NCI-H446 treated with DMSO at 0.1 percent for 48 hours (cell line): Measurements from ENCODE around the gene KCNJ12.
"Not testable (repeated sequence)": the region's sequence is repeated elsewhere in the genome, so short reads cannot be mapped to it uniquely, and the experiment has no call there.

ENCODE experiments used
- DNase-seq: peaks from one replicate; lab custom pipeline; 2025; lab: John Stamatoyannopoulos, UW

KCNJ12 gene

DNA sequence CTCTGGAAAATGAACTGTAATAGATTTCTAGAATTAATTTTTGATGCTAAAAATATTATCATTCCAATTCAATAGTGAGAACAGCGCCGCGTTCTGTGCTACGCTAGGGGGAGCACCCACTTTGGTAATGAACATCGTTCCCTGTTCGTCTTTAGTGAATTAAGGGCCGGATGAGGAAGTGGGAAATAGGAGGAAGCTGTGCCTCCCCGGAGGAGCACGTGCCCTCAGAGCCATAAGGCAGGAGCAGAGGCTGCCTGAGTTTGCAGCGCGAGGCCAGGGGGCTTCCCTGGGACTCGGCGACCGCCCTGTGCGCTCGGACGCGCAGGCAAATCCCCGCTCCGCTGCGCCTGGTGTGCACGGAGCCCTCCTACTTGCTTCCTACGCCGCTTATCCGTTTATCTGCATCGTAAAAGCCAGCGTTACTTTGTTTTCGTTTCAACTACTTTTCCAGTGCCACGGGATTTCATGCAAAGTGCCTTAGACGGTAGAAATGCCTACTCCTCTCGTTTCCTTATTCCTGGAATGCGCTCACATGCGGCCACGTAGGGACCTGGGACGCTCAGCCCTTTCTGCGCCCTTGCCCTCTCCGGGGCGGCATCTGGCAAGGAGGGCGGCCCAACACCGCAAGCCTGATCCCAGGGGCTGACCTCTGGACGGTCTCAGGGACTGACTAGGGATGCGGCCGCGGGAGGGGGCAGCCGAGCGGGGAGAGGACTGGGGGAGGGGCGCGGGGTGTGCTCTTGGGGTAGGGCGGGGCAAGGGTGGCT, 76.4 kb downstream of the KCNJ12 start:
- DNase-seq: no peak

DNA sequence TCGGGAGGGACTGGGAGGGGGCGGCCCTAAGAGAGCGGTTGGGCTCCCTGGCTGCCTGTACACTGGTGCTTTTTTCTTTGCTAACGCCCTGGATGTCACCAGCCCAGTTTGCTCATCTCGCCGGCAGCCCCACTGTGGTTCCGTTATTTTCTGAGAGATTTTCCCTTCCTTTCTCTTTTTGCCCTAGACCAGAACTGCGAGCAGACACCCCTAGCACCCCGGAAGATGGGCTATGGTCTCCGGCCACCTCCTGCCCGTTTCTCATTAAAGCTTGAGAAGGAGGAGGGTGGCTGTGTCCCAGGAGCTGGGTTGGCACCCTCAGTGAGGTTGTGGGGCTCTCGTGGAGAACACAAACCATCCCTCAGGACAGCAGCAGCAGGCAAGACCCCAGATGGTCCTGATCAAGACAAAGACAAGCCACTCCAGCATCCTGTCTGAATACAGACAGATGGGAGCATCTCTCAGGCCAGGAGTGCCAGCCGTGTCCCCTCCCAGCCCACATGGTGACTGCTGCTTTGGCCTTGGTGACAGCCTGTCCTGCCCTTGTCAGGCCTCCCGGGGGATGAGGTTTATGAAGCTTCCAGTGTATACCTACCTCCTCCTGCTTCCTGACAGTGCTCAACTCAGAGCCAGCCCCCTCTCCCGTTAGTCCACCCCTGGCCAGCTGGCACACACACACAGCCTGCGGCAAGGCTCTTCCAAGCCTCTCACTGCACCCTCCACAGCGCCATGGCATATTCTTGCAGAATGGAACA, 77.2 kb downstream of the KCNJ12 start:
- DNase-seq: peak; percentile 25

DNA sequence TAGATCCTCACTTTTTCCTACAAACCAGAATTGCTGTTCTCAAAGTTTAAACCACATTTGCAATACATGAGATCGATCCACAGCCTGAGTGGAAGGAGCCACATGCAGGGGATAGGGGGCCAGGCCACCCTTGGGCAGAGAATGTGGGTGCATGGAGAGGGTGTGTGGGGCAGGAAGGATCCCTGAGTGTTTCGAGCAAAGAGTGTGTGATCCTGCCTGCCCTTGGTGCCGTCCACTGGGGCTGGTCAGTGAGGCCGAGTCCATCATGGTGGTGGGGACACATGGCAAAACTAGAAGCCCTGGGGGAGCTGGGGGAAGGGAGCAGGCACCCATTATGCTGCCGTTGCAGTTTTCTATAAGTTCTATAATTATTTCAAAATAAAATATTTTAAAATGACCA, 77.8 kb downstream of the KCNJ12 start:
- not testable (repeated sequence) for DNase-seq

DNA sequence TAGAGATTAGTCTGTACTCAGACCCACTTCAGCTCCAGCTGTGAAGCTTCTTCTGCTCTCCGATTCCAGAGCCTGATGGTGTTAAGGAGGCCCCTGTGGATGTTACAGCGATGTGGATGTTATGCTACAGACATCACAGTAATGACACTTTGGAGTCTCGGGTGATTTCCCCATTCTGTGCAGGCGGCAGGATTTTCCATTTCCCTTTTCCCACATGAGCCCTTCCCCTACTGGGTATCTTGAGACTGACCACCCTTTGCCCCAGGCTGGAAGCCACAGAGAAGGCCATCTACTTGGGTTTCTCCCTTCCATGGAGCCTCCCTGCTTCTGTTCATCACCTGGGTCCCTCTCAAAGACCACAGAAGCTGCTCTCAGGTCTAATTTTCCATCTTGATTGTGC, 78.3 kb downstream of the KCNJ12 start:
- no peak for DNase-seq

DNA sequence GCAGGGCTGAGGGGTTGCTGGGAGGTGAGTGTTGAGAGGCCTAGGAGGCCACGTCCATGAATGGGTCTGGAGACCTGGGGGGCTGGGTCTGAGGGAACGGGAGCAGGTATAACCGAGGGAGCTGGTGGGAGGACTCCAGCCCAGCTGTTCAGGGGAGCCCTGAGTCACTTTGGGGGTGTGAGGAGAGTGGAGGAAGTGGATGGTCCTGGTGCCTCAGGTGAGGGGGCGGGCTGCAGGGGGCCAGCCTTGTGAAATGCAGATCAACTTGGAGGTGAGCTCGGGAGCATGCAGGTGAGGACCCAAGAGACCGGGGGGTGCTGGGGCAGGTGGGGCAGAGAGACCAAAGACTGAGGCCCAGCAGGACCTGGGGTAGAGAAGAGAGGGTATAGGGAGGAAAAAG, 79.6 kb downstream of the KCNJ12 start:
- DNase-seq: no peak

DNA sequence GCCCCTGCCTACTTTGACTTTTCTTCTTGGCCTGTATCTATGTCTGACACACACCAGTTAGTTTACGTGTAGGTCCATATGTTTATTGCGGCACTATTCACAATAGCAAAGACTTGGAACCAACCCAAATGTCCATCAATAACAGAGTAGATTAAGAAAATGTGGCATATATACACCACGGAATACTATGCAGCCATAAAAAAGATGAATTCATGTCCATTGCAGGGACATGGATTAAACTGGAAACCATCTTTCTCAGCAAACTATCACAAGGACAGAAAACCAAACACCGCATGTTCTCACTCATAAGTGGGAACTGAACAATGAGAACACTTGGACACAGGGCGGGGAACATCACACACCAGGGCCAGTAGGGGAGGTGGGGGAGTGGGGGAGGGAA, 80.3 kb downstream of the KCNJ12 start:
- DNase-seq: not testable (repeated sequence)

DNA sequence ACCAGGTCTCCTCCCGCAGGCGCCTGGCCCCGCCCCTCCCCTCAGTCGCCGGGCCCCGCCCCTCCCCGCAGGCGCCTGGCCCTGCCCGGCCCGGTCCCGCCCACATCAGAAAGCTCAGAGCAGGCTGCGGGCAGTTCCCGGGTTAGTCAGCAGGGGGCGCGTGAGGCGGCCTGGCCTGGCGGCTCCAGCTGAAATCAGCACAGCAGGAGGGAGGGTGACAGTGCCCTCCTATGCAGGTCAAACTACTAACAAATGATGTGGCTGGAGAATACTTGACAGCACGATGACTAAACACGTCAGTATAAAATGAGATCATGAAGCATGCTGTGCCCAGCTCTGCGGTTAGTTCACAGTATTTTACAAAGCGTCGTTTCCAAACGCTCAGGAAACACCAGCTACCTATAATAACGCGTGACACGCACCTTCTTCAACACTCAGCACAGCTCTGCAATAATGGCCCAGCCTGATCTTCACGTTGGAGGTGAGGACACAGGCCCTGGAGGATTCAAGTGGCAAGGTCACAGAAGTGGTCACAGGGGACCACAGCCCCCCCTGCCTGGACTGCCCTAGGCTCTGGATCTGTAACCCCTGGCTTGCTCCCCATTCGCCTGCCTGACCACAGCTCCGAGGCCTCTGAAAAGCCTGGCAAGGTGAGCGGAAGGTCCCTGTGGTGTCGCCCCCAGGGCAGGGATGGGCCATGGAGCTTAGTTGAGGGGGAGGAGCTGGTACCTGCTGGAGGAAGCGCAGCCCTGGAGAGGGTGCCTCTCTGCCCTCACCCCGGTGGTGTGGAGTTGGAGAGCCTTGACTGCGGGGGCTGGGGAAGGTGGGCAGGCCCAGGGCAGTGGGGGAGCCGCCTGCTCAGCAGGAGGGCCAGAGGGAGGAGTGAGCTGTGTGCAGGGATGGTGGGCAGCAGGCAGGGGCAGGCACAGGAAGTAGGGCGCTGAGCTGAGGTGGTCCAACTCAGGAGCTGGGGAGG, 81.2 kb downstream of the KCNJ12 start:
- DNase-seq: peak; percentile 9

DNA sequence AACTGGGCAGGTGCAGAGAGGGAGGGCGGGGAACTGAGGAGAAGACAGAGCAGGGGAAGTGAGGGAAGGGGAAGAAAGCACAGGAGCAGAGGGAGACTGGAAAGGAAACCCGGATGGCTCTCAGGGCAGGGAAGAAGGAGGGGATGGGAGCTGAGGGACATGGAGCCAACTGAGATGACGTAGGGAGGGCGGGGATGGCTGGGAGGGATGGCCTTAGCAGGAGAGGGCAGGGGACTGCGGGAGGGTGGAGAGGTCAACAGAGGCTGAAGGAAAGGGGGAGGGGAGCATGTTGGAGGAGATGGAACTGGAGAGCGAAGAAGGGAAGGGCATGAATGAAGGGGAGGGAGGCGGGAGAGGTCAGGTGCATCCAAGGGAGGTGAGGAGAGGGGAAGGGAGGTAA, 81.9 kb downstream of the KCNJ12 start:
- no peak for DNase-seq

DNA sequence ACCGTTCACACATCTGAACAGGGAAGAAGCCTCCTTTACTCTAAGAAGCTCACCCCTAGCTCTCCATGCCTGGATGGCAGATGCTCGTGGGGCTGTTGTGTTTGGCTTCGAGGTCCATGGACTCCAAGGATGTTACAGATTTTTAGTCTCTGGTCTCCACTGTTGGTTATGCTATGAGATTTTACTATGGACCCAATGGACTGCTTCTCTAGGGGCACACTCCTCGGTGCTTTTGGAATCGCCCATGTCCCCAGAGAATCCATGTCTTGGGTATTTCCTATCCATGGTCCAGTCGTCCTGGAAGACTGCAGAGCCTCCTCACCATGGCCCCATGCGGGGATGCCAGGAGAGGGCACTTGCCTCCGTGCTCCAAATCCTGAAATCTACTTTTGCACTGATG, 83.4 kb downstream of the KCNJ12 start:
- DNase-seq: no peak

DNA sequence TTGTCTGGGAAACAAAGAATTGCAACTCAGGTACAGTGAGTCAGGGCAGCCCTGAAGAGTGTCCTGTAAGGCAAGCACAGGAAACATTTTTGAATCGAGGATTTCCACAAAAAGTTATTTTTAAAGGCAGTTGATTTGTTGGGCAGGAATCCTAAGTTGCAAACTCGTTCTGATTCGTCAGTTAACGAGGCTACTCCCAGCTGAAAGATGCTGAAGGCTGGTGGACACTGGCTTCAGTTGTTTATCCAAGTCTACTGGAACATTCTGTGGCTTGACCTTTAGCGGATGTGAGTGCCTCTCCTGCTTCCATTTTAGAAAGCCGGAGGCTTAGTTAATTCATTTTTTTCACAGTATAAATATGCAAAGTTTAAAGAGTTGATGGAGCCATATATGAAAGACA, 84.2 kb downstream of the KCNJ12 start:
- no peak for DNase-seq

DNA sequence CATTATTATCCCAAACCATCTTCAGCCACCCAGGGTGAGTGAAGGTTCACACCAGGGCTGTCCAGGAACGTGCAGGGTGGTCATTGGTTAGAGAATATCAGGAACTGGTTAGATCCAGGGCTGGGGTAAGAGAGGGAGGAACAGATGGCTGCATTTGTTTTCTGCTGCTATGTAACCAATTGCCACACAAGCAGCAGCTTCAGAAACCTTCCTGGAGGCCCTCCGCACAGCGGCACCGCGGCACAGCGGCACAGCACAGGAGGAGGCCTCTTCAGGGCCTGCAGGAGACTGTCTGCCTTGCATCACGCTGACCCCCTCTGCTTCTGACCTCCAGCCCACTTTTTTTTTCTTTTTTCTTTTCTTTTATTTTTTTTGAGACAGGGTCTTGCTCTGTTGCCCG, 86.1 kb downstream of the KCNJ12 start:
- DNase-seq: no peak

DNA sequence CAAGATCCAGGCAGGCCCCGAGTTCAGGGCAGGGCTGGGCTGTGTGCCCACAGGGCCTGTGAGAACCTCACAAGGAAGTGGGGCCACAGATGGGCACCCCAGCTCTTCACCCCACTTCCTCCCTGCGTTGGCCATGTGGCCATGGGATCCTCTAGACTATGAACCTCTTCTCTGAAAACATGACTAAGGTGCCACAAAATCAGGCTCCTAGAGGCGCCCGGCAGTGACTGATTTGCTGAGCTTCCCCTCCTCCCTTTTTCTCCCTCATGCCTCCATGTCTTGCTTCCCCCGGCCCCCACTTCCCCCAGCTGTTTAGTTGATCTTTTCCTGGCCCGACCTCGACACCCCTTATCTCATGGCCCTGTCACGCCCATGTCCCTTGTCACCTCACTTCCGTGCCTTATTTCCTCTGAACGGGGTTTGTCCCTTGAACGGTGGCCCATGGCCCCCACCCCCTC, 87.1 kb downstream of the KCNJ12 start:
- no peak for DNase-seq

DNA sequence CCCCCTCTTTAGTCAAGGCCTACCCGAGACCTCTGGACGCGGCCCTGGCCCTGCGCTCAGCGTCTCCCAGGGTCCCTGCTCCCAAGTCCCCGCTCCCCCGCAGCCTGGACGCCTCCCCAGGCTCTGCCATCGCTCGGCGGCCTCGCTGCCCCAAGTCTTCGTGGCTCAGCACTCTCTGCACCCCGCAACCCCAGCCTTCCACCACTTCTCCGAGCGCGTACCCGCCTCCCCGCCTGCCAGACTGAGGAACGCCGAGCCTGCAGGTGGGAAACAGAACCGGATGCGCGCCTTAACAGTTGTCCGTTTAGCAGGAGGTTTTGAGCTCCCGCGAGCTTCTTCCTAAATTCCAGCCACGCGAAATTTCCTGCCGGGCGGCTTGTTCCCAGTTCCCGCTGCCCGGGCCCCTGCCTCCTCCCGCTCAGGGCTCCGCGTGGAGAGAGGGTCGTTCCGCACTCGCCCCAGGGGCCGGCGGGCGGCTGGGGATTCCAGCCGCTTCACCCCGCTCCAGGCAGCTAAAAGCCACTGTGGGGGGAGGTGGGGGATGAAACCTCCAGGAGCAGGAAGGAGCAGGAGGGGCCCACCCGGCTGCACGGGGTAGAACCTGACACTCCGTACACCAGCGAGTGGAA, 87.7 kb downstream of the KCNJ12 start:
- DNase-seq: no peak

DNA sequence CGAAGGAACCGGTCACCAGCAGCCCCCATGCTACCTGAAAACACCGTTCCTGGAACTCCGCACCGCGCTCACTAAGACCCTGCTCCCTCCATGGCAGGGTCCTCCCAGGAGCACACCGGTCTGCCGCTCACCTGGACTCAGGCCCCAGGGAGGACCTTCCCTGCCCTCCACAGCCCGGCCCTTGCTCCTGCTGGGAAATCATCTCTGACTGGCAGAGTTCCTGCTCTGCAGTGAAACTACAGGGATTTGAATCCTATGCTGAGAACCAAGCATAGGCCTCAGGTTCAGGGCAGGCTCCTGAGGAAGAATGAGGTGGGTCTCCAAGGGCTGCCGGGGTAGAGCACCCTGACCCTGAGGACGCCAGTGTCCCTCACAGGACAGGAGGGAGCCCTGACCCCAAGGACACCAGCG, 88.5 kb downstream of the KCNJ12 start:
- DNase-seq: no peak

DNA sequence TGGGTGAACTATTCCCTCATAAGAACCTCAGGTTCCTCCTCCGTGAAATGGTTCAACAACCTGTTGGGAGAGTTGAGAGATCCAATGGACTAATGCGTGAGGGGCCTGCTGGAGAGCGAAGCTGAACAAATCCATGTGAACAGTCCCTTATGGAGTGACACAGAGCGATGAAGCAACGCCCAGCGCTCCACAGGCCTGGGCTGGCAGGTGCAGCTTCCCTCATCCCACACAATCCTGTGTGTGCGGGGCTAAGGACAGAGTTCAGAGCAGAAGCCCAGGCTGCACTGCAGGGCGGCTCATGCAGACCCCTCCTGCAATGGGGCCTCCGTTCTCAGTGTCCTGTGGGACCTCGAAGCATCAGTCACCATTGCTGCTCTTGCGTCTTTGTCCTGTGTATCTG, 90.4 kb downstream of the KCNJ12 start:
- no peak for DNase-seq

DNA sequence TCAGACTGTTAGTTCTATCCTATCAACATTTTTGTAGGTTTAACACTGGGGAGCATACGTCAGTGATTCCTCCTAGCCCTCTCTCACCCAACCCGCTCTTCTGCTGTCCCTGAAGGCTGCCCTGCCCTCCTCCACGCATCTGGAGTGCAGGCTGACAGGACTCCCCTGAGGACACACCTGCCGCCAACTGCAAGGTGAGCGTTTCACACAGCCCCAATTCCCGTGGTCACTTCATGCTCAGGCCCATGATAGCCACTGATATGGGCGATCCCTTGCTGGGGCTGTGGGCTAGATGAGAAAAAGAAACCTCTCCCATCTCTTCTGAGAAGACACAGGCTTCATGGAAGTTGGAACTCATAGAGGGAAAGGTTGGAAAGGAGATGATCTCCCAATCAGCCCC, 91.0 kb downstream of the KCNJ12 start:
- no peak for DNase-seq

DNA sequence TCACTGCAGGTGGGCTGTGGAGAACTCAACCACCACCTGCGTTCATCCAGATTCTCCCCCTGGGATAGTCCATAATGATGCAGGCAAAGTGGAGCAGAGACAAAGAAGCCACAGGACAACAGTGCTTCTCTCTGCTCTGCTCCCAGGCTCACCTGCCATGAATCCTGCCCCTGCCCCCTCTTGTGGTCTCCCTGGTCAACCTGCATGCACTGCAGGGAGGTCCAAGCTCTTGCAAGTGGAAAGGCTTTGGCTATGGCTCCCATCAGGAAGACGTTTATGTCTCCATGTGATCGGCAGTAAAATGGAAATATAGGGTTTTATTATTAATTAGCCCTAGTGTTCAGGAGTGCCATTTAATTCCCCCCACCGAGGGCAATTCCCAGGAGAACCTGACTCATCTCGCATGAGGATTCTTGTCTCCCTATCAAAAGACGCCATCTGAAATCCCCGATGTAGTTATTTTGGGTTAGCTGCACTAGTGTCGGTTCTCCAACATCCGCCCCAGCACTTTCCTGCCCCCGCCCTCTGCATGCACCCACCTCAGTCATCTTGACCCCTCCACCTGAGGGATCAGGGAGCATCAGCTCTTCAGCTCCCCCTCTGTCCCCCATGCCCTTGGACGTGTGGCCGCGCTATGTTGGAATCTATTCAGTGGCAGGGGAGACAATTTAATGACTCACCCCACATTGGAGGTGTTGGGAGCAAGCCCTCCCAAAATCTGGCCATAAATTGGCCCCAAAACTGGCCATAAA, 91.8 kb downstream of the KCNJ12 start:
- DNase-seq: no peak
